ENCODE results near the gene GOLGA6C.
"Not testable (repeated sequence)": the region's sequence is repeated elsewhere in the genome, so short reads cannot be mapped to it uniquely, and the experiment has no call there.

GOLGA6C gene

DNA sequence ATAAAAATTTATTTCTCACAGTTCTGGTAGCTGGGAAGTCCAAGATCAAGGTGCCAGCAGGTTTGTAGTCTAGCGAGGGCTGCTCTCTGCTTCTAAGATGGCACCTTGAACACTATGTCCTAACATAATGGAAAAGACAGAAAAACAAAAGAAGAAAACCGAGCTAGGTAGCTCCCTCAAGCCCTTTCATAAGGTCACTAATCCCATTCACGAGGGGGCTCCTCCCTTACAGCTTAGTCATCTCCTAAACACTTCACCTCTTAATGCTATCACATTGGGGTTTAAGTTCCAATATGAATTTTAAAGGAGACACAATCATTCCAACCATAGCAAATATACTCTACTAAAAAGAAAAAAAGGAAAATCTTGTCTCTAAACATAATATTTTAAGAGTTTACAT lies 48.1 kb downstream of the GOLGA6C start:
- DNase-seq (ENCODE audit: low read depth) = no peak
- H3K4me3 ChIP-seq (ENCODE audit: low read length) = no peak overlapping the region
- TF ChIP-seq, protein P1, sequence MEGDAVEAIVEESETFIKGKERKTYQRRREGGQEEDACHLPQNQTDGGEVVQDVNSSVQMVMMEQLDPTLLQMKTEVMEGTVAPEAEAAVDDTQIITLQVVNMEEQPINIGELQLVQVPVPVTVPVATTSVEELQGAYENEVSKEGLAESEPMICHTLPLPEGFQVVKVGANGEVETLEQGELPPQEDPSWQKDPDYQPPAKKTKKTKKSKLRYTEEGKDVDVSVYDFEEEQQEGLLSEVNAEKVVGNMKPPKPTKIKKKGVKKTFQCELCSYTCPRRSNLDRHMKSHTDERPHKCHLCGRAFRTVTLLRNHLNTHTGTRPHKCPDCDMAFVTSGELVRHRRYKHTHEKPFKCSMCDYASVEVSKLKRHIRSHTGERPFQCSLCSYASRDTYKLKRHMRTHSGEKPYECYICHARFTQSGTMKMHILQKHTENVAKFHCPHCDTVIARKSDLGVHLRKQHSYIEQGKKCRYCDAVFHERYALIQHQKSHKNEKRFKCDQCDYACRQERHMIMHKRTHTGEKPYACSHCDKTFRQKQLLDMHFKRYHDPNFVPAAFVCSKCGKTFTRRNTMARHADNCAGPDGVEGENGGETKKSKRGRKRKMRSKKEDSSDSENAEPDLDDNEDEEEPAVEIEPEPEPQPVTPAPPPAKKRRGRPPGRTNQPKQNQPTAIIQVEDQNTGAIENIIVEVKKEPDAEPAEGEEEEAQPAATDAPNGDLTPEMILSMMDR (conservative IDR thresholded peaks at IDR 0.05; ENCODE audit: low read length) = no peak

DNA sequence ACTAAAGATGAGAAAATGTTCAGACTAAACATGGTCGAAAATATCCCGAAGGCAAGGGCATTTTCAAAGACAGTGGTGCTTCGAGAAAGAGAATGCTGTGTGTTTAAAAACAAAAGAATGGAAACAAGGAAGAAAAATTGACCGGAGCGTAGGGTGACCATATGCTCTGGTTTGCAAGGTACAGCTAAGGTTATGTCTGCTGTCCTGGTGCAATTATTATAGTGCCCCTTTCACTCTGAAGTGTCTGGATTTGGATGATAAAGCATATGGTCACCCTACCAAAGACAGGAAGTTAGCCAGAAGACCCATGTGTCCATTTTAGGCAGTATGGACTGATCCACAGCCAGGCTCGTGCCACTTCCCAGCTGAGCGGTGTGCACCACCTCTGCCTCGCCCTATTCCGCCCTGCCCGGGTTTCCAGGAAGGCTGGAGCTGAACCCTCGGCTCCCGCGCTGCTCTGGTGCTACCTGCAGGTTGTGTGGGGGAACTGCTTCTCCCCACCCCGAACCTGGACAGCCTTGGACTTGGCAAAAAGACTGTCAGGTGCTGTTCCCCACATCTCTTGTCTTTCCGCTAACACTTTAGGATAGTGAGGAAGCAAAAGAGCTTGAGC lies 49.8 kb downstream of the GOLGA6C start:
- no peak for DNase-seq (ENCODE audit: low read depth)
- TF ChIP-seq, protein P1 (conservative IDR thresholded peaks at IDR 0.05; ENCODE audit: low read length) = peak; percentile 29
- H3K4me3 ChIP-seq (ENCODE audit: low read length) = no peak overlapping the region

DNA sequence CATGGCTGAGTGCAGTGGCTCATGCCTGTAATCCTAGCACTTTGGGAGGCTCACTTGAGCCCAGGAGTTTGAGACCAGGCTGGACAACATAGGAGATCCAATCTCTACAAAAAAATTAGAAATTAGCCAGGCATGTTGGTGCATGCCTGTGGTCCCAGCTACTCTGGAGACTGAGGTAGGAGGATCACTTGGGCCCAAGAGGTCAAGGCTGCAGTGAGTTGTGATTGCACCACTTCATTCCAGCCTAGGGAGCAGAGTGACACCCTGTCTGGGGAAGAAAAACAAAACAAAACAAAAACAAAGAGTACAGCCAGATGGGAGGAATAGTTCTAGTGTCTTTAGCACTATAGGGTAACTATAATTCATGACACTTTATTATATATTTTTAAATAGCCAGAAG lies 51.6 kb downstream of the GOLGA6C start:
- TF ChIP-seq, protein P1 (conservative IDR thresholded peaks at IDR 0.05; ENCODE audit: low read length) = no peak
- peak; percentile 40 for DNase-seq (ENCODE audit: low read depth)
- no peak overlapping the region for H3K4me3 ChIP-seq (ENCODE audit: low read length)

DNA sequence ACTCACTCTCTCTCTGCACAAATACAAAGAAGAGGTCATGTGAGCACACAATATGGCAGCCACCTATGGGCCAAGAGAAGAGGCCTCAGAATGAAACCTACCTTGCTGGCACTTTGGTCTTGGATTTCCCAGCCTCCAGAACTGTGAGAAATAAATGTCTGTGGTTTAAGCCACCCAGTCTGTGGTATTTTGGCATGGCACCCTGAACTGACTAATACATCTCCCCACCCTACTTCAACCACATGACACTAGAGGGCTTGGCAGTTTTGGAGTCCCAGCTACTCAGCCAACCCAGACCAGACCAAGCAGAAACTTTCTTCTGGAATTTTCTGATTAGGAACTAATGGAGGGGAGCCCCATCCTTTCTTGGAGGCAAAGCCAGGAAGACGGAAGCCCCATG lies 54.4 kb downstream of the GOLGA6C start:
- not testable (repeated sequence) for H3K4me3 ChIP-seq (ENCODE audit: low read length)
- peak; percentile 54 for DNase-seq (ENCODE audit: low read depth)

DNA sequence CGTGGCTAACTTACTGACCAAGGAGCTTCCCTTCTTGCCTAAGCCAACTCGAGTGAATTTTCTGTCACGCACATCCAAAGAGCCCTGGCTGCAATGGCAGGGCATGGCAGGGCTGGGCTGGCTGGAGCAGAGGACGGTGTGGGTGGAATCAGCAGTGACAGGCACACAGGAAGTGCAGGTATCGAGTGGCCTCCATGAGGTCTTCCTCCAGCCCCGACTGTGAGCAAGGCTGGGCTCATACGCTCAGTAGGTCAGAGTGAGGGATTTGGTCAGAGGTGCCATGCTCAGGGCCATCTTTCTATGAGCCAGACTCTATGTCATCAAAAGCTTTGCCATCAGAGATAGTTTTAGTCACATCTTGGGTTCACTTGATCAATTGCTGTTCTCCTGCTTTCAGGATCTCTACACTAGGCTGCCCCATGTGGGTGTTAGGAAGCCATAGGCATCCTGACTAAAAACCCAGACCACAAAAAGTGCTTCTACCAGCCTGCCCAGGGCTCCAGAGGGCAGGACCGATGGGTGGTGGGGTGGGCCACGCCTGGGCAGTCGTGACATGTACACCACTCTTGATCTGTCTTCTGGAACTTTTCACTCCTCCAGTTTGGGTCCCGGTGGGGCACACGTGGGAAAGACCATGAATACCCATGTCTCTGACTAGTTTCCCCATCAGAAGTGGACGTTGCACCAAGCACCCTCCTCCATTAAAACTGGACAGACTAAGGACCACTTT lies 55.1 kb downstream of the GOLGA6C start:
- DNase-seq (ENCODE audit: low read depth) = no peak
- TF ChIP-seq, protein P1 (conservative IDR thresholded peaks at IDR 0.05; ENCODE audit: low read length) = no peak
- no peak overlapping the region for H3K4me3 ChIP-seq (ENCODE audit: low read length)

DNA sequence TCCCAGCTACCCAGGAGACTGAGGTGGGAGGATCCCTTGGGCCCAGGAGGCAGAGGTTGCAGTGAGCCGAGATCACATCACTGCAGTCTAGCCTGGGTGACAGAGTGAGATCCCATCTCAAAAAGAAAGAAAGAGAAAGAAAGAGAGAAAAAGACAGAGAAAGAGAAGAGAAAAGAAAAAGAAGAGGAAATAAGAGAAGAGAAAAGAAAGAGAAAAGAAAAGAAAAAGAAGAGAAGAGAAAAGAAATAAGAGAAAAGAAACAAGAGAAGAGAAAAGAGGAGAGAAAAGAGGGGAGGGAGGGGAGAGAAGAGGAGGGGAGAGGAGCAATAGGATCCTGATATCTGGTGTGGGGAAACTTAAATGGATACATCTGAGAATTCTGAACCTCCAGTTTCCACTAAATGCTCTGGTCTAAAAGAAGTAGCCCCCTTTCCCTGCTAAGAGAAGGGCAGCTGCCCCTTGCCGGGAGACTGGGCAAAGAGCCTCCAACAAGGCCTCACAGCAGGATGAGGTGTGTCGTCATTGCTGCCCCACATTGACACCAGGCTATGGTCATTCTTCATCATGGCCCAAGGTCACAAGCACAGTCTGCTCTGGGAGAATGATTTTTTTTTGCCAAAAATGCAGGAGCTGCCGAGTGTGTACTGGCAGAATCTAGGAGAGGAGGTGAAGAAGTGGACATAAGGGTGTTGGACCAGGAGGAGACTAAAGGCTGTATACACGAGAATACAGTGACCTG lies 56.6 kb downstream of the GOLGA6C start:
- TF ChIP-seq, protein P1 (conservative IDR thresholded peaks at IDR 0.05; ENCODE audit: low read length) = no peak
- H3K4me3 ChIP-seq (ENCODE audit: low read length) = no peak overlapping the region
- DNase-seq (ENCODE audit: low read depth) = no peak

DNA sequence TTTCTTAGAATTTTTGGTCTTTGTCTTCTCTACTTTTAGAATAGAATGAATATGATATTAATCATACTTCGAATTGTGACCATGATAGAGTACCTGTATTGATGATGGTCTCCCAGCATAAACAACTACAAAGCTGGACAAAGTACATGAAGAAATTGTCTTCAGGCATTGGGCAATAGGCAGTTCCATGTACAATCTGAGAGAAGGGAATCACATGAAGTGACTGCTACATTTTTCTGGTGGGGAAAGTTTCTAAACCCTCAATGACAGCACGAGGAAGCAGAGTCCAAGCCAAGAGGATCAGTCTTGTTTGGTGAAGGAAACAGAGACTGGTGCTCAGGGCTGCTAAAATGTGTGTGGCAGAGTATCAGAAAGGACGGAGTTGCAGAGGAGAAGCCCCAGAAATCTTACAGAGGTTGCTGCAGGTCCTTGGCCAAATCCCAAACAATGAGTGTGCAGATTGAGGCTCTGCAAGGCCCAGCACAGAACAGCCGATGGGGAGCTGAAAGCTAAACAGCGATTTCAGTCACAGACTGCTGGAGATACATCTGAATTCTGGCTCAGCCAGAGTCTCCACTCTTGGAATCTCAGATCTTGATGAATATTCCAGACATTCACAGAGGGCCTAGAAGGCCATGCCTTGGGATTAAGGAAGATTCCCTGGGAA lies 61.2 kb downstream of the GOLGA6C start:
- not testable (repeated sequence) for DNase-seq (ENCODE audit: low read depth); H3K4me3 ChIP-seq (ENCODE audit: low read length)

Measured in AG10803 (cell line).